Suprapubic skin (tissue), 4 donors: ENCODE measurements around the gene RRBP1.

Source experiments
- CTCF ChIP-seq, 2 donors: fragments of 200-600 bp in 1 of 2; fragments of 450-650 bp in 1 of 2; sonication (generic) in 1 of 2; IDR thresholded peaks; one replicate each; pipeline ENCODE4 v1.5.1; 2016 to 2019; ENCODE audit warnings: antibody characterized with exemption in 2 of 2, mild to moderate bottlenecking in 1 of 2, moderate library complexity in 1 of 2
- EP300 ChIP-seq: sonication (generic); formaldehyde crosslinking; IDR thresholded peaks from one replicate; pipeline ENCODE4 v1.6.1; 2017; ENCODE audit warnings: antibody characterized with exemption
- POLR2AphosphoS5 ChIP-seq, 3 donors: sonication (generic); formaldehyde crosslinking; IDR thresholded peaks; one replicate each; pipeline ENCODE4 v1.6.1; 2017; ENCODE audit warnings: antibody characterized with exemption in 3 of 3

- TF ChIP-seq EP300 (no peak), CTCF (IDR thresholded peaks at IDR 0.05) (no peak), POLR2AphosphoS5 (IDR thresholded peaks at IDR 0.05) (no peak)
Measured at GRCh38 chr20:17676942-17677341, 5.1 kb downstream of the RRBP1 start.
